GM12878 (cell line): ENCODE results near the gene MDFI. TPM values are rescaled to one million over a fixed set of nuclear protein-coding genes. Genes with fewer than 3 reads are reported as not detected.

ENCODE experiments used
- BMI1 ChIP-seq: fragments of 450-650 bp; IDR thresholded peaks from 2 replicates; pipeline ENCODE4 v1.6.1; 2016; ENCODE audit warnings: mild to moderate bottlenecking, moderate library complexity, borderline replicate concordance
- CBFB ChIP-seq: IDR thresholded peaks from 2 replicates; pipeline ENCODE4 v1.6.1; 2016; ENCODE audit warnings: antibody characterized with exemption, low read depth
- CBX3 ChIP-seq: fragments of 200-600 bp; sonication (generic); IDR thresholded peaks from 2 replicates; pipeline ENCODE4 v1.6.1; 2016; ENCODE audit warnings: low read depth, borderline replicate concordance
- CEBPB ChIP-seq, 2 experiments: fragments of 150-350 bp in 1 of 2; IDR thresholded peaks; 2 replicates each; pipeline ENCODE4 v1.6.1; 2012 to 2014; ENCODE audit warnings: low read depth in 2 of 2, low read length in 2 of 2, borderline replicate concordance in 1 of 2, inconsistent platforms in 1 of 2
- CUX1 ChIP-seq: IDR thresholded peaks from 2 replicates; pipeline ENCODE4 v1.6.1; 2012; ENCODE audit warnings: improper control_type of control experiment, low read depth, low read length; ENCODE audit not compliant: insufficient replicate concordance
- ESRRA ChIP-seq: IDR thresholded peaks from 2 replicates; pipeline ENCODE4 v1.6.1; 2012; ENCODE audit warnings: mild to moderate bottlenecking, low read length, improper control_type of control experiment
- HCFC1 ChIP-seq: fragments of 150-350 bp; IDR thresholded peaks from 2 replicates; pipeline ENCODE4 v1.6.1; 2014; ENCODE audit warnings: low read length
- IRF4 ChIP-seq: IDR thresholded peaks from 2 replicates; pipeline ENCODE4 v1.6.1; 2011; ENCODE audit warnings: low read depth, low read length
- MAX ChIP-seq: IDR thresholded peaks from 2 replicates; pipeline ENCODE4 v1.6.1; 2012; ENCODE audit warnings: low read depth, low read length, improper control_type of control experiment
- MTA2 ChIP-seq: fragments of 450-650 bp; IDR thresholded peaks from 2 replicates; pipeline ENCODE4 v1.6.1; 2016; ENCODE audit warnings: low read depth, mild to moderate bottlenecking, moderate library complexity
- NRF1 ChIP-seq: conservative IDR thresholded peaks from 2 replicates; pipeline ENCODE4 v1.6.1; 2011; ENCODE audit warnings: mild to moderate bottlenecking, low read depth, low read length, improper control_type of control experiment
- SMARCA5 ChIP-seq: fragments of 450-650 bp; IDR thresholded peaks from 2 replicates; pipeline ENCODE4 v1.6.1; 2017; ENCODE audit warnings: mild to moderate bottlenecking
- SREBF1 ChIP-seq: IDR thresholded peaks from 2 replicates; pipeline ENCODE4 v1.6.1; 2012; ENCODE audit warnings: mild to moderate bottlenecking, low read length
- STAT3 ChIP-seq: IDR thresholded peaks from 2 replicates; pipeline ENCODE4 v1.6.1; 2011; ENCODE audit warnings: low read depth, low read length, improper control_type of control experiment
- SUPT20H ChIP-seq: IDR thresholded peaks from 2 replicates; pipeline ENCODE4 v1.6.1; 2011; ENCODE audit warnings: low read depth, mild to moderate bottlenecking, low read length, moderate library complexity, borderline replicate concordance; ENCODE audit not compliant: control insufficient read depth
- TCF7 ChIP-seq: IDR thresholded peaks from 2 replicates; pipeline ENCODE4 v1.6.1; 2014; ENCODE audit warnings: antibody characterized with exemption, borderline replicate concordance
- ZNF274 ChIP-seq: IDR thresholded peaks from one replicate; pipeline ENCODE4 v1.8.0; 2011; ENCODE audit not compliant: insufficient read length, insufficient read depth
- ZNF384 ChIP-seq: IDR thresholded peaks from 2 replicates; pipeline ENCODE4 v1.6.1; 2012; ENCODE audit warnings: low read depth, mild to moderate bottlenecking, low read length, improper control_type of control experiment, borderline replicate concordance
- polyA plus RNA-seq, 11 experiments: library from polyadenylated mRNA; depleted of rRNA in 4 of 11; unstranded in 6 of 11; stranded (reverse) in 5 of 11; fragments of >200 nt; fragmentation: Nextera tagmentation in 4 of 11; fragmentation: Illumina TruSeq in 1 of 11; extraction: Ambion mirVana in 4 of 11; extraction: Trizol in 1 of 11; gene quantifications; 1 replicate in 1 of 11; 2 replicates in 10 of 11; pipeline versions ENCODE4 v1.2.1 to v1.2.3, GENCODE V29; 2011 to 2016; ENCODE audit warnings: inconsistent platforms in 2 of 11, missing spikeins in 2 of 11, low read depth in 1 of 11
- total RNA-seq, 4 experiments: library from RNA; depleted of rRNA in 3 of 4; stranded (reverse); fragments of >200 nt in 3 of 4; fragmentation: Illumina TruSeq in 1 of 4; extraction: Trizol in 1 of 4; gene quantifications; 2 replicates each; pipeline versions ENCODE4 v1.2.1 to v1.2.3, GENCODE V29; 2013 to 2021
- TF ChIP-seq, protein P1 (sequence below): fragments of 450-650 bp; IDR thresholded peaks from 2 replicates; pipeline ENCODE4 v1.6.1; 2017; ENCODE audit warnings: low read depth, mild to moderate bottlenecking, moderate library complexity
- TF ChIP-seq, protein P2 (sequence below): fragments of 450-650 bp; IDR thresholded peaks from 2 replicates; pipeline ENCODE4 v1.6.1; 2017; ENCODE audit warnings: mild to moderate bottlenecking, moderate library complexity

MDFI gene
- total and polyA plus RNA-seq, 10 of the 15 experiments (the other 5 are each of a cell fraction or from before 2014, with no cell fraction given): not detected

- TF ChIP-seq, protein P1, sequence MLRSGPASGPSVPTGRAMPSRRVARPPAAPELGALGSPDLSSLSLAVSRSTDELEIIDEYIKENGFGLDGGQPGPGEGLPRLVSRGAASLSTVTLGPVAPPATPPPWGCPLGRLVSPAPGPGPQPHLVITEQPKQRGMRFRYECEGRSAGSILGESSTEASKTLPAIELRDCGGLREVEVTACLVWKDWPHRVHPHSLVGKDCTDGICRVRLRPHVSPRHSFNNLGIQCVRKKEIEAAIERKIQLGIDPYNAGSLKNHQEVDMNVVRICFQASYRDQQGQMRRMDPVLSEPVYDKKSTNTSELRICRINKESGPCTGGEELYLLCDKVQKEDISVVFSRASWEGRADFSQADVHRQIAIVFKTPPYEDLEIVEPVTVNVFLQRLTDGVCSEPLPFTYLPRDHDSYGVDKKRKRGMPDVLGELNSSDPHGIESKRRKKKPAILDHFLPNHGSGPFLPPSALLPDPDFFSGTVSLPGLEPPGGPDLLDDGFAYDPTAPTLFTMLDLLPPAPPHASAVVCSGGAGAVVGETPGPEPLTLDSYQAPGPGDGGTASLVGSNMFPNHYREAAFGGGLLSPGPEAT: no peak
- no peak for TF ChIP-seq MAX
- TF ChIP-seq CUX1: no peak
- TF ChIP-seq IRF4: no peak
- no peak for TF ChIP-seq ZNF384
- TF ChIP-seq, protein P2, sequence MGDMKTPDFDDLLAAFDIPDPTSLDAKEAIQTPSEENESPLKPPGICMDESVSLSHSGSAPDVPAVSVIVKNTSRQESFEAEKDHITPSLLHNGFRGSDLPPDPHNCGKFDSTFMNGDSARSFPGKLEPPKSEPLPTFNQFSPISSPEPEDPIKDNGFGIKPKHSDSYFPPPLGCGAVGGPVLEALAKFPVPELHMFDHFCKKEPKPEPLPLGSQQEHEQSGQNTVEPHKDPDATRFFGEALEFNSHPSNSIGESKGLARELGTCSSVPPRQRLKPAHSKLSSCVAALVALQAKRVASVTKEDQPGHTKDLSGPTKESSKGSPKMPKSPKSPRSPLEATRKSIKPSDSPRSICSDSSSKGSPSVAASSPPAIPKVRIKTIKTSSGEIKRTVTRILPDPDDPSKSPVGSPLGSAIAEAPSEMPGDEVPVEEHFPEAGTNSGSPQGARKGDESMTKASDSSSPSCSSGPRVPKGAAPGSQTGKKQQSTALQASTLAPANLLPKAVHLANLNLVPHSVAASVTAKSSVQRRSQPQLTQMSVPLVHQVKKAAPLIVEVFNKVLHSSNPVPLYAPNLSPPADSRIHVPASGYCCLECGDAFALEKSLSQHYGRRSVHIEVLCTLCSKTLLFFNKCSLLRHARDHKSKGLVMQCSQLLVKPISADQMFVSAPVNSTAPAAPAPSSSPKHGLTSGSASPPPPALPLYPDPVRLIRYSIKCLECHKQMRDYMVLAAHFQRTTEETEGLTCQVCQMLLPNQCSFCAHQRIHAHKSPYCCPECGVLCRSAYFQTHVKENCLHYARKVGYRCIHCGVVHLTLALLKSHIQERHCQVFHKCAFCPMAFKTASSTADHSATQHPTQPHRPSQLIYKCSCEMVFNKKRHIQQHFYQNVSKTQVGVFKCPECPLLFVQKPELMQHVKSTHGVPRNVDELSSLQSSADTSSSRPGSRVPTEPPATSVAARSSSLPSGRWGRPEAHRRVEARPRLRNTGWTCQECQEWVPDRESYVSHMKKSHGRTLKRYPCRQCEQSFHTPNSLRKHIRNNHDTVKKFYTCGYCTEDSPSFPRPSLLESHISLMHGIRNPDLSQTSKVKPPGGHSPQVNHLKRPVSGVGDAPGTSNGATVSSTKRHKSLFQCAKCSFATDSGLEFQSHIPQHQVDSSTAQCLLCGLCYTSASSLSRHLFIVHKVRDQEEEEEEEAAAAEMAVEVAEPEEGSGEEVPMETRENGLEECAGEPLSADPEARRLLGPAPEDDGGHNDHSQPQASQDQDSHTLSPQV: no peak
- TF ChIP-seq CEBPB (IDR thresholded peaks at IDR 0.05; ENCODE audit: borderline replicate concordance in 1 of 2, low read depth in 2 of 2, low read length in 2 of 2): no peak
- no peak for TF ChIP-seq HCFC1
- no peak for TF ChIP-seq SREBF1
- no peak for TF ChIP-seq NRF1
- no peak for TF ChIP-seq CBX3
- no peak for TF ChIP-seq SUPT20H
- no peak for TF ChIP-seq BMI1
- no peak for TF ChIP-seq MTA2
- no peak for TF ChIP-seq ESRRA
- TF ChIP-seq CBFB: no peak
- no peak for TF ChIP-seq ZNF274
- TF ChIP-seq TCF7: no peak
- no peak; the same call in 1 of the 2 replicates for TF ChIP-seq SMARCA5
- TF ChIP-seq STAT3: no peak
Measured at GRCh38 chr6:41682056-41682477, 43.8 kb downstream of the MDFI start (continued).
